GM23338 (cell line): ENCODE measurements around the gene IQCF2. TPM values are rescaled to one million over a fixed set of nuclear protein-coding genes. Genes with fewer than 3 reads are reported as not detected.
A peak's percentile ranks its signal among the peaks of the same experiment; 100 is the strongest.

ENCODE experiments used
- ATAC-seq: fragments of 200-7000 bp; cut with Tn5 transposase; 3 replicates; pipeline ENCODE4 v1.9.1; 2020
- DNase-seq: peaks from one replicate; pipeline ENCODE4 v3.0.0-alpha.2; 2015; ENCODE audit warnings: low spot score
- H2AFZ ChIP-seq: fragments of 200-600 bp; sonication (generic); 2 replicates; pipeline ENCODE4 v1.8.0; 2016; ENCODE audit warnings: antibody characterized with exemption, mild to moderate bottlenecking, moderate library complexity
- H3F3A ChIP-seq: fragments of 200-600 bp; sonication (generic); replicated peaks from 2 replicates; pipeline ENCODE4 v1.8.0; 2017; ENCODE audit warnings: antibody characterized with exemption, mixed run types, low read depth
- H3K27ac ChIP-seq: fragments of 200-600 bp; sonication (generic); 2 replicates; pipeline ENCODE4 v1.6.1; 2016; ENCODE audit warnings: low read depth
- H3K27me3 ChIP-seq: fragments of 200-600 bp; sonication (generic); 2 replicates; pipeline ENCODE4 v1.8.0; 2016; ENCODE audit warnings: mild to moderate bottlenecking, mixed run types, moderate library complexity; ENCODE audit not compliant: insufficient read depth
- H3K36me3 ChIP-seq: fragments of 200-600 bp; sonication (generic); 2 replicates; pipeline ENCODE4 v1.8.0; 2016; ENCODE audit warnings: mild to moderate bottlenecking; ENCODE audit not compliant: insufficient read depth
- H3K4me1 ChIP-seq: fragments of 200-600 bp; sonication (generic); 2 replicates; pipeline ENCODE4 v1.8.0; 2016; ENCODE audit warnings: mild to moderate bottlenecking, moderate library complexity; ENCODE audit not compliant: insufficient read depth
- H3K4me2 ChIP-seq: fragments of 200-600 bp; sonication (generic); 2 replicates; pipeline ENCODE4 v1.7.1; 2017; ENCODE audit warnings: mixed run types
- H3K4me3 ChIP-seq: fragments of 200-600 bp; sonication (generic); 2 replicates; pipeline ENCODE4 v1.6.1; 2016; ENCODE audit warnings: mixed run types
- H3K79me2 ChIP-seq: fragments of 200-600 bp; sonication (generic); replicated peaks from 2 replicates; pipeline ENCODE4 v1.8.0; 2017; ENCODE audit warnings: mild to moderate bottlenecking; ENCODE audit not compliant: insufficient read depth
- H3K9me2 ChIP-seq: fragments of 200-600 bp; sonication (generic); 2 replicates; pipeline ENCODE4 v1.8.0; 2017; ENCODE audit not compliant: insufficient read depth
- H4K20me1 ChIP-seq: fragments of 200-600 bp; sonication (generic); replicated peaks from 2 replicates; pipeline ENCODE4 v1.8.0; 2017; ENCODE audit warnings: mild to moderate bottlenecking; ENCODE audit not compliant: insufficient read depth
- H3K27ac Mint-ChIP-seq: 2 replicates; pipeline ENCODE4 v1.8.0; 2020; ENCODE audit warnings: inconsistent platforms, mild to moderate bottlenecking, moderate library complexity, mixed read lengths
- H3K27me3 Mint-ChIP-seq: 3 replicates; pipeline ENCODE4 v1.8.0; 2022; ENCODE audit warnings: low read depth, mild to moderate bottlenecking, moderate library complexity, mixed read lengths, inconsistent platforms; ENCODE audit not compliant: insufficient read depth, poor library complexity
- H3K36me3 Mint-ChIP-seq: 3 replicates; pipeline ENCODE4 v1.8.0; 2021; ENCODE audit warnings: low read depth, mild to moderate bottlenecking, inconsistent platforms, moderate library complexity, mixed read lengths
- H3K4me1 Mint-ChIP-seq: 3 replicates; pipeline ENCODE4 v1.8.0; 2020; ENCODE audit warnings: mild to moderate bottlenecking, inconsistent platforms, mixed read lengths
- H3K4me3 Mint-ChIP-seq: 3 replicates; pipeline ENCODE4 v1.8.0; 2021; ENCODE audit warnings: moderate library complexity, mild to moderate bottlenecking, inconsistent platforms, mixed read lengths
- H3K9me3 Mint-ChIP-seq: 3 replicates; pipeline ENCODE4 v1.8.0; 2020; ENCODE audit warnings: moderate library complexity, mild to moderate bottlenecking, inconsistent platforms, mixed read lengths
- CREB1 ChIP-seq: fragments of 250-450 bp; sonication (Bioruptor Pico); IDR thresholded peaks from 2 replicates; pipeline ENCODE4 v1.5.0; 2020; ENCODE audit warnings: low read depth, mild to moderate bottlenecking, moderate library complexity
- EZH2 ChIP-seq: fragments of 200-600 bp; sonication (generic); IDR thresholded peaks from one replicate; pipeline ENCODE4 v1.8.0; 2017; ENCODE audit warnings: antibody characterized with exemption, mild to moderate bottlenecking, low read depth; ENCODE audit not compliant: unreplicated experiment
- JUNB ChIP-seq: IDR thresholded peaks from one replicate; pipeline ENCODE4 v1.6.1; 2016; ENCODE audit warnings: antibody characterized with exemption; ENCODE audit not compliant: unreplicated experiment
- NANOG ChIP-seq: IDR thresholded peaks from 2 replicates; pipeline ENCODE4 v1.6.1; 2016; ENCODE audit warnings: antibody characterized with exemption, borderline replicate concordance
- STAT1 ChIP-seq: IDR thresholded peaks from one replicate; pipeline ENCODE4 v1.6.1; 2016; ENCODE audit warnings: antibody characterized with exemption; ENCODE audit not compliant: unreplicated experiment
- ZNF114 ChIP-seq: fragments of 250-450 bp; sonication (Bioruptor Pico); IDR thresholded peaks from 2 replicates; pipeline ENCODE4 v1.5.0; 2020; ENCODE audit warnings: mild to moderate bottlenecking, moderate library complexity
- polyA plus RNA-seq: library from polyadenylated mRNA; unstranded; fragments of >200 nt; fragmentation: Nextera tagmentation; extraction: Ambion mirVana; gene quantifications from 2 replicates; pipeline ENCODE4 v1.2.1, GENCODE V29; 2016
- total RNA-seq: library from RNA; depleted of rRNA; stranded (reverse); fragments of >200 nt; shearing (Covaris generic); gene quantifications from 2 replicates; pipeline ENCODE4 v1.2.3, GENCODE V29; 2014
- TF ChIP-seq, protein P1 (sequence below): IDR thresholded peaks from 2 replicates; pipeline ENCODE4 v1.6.1; 2016; ENCODE audit warnings: antibody characterized with exemption
- TF ChIP-seq, protein P2 (sequence below): fragments of 250-450 bp; sonication (Bioruptor Pico); IDR thresholded peaks from 2 replicates; pipeline ENCODE4 v1.5.0; 2020; ENCODE audit warnings: mild to moderate bottlenecking, moderate library complexity
- TF ChIP-seq, protein P3 (sequence below): IDR thresholded peaks from one replicate; pipeline ENCODE4 v1.6.1; 2018; ENCODE audit warnings: antibody characterized with exemption; ENCODE audit not compliant: unreplicated experiment
- TF ChIP-seq, protein P4 (sequence below), 2 experiments: fragments of 200-600 bp in 1 of 2; sonication (generic) in 1 of 2; conservative IDR thresholded peaks; 2 replicates each; pipeline versions ENCODE4 v1.5.1 to v1.6.1; 2016 to 2017; ENCODE audit warnings: antibody characterized with exemption in 2 of 2, low read depth in 2 of 2, mild to moderate bottlenecking in 2 of 2, moderate library complexity in 1 of 2

Gene IQCF2
- total and polyA plus RNA-seq, 2 experiments from 2014 or later: not detected

DNA sequence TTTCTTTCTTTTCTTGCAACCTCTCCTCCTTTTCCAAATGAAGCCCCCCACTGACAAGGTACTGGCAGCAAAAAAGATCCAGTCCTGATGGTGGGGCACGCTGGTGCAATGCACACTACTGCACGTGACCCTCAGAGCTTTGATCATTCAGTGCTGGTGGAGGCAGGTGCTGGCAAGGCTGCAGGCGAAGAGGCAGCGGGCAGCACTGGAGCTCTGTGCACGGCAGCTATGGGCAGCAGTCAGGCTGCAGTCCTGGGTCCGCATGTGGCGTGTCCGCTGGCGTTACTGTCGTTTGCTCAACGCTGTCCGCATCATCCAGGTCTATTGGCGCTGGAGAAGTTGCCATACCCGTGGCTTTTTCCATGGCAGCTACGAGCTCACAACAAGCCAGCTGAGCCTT lies 42.3 kb upstream of the IQCF2 start:
- TF ChIP-seq ZNF114 (CRISPR knock-in tag): no peak
- TF ChIP-seq NANOG: no peak
- TF ChIP-seq, protein P1, sequence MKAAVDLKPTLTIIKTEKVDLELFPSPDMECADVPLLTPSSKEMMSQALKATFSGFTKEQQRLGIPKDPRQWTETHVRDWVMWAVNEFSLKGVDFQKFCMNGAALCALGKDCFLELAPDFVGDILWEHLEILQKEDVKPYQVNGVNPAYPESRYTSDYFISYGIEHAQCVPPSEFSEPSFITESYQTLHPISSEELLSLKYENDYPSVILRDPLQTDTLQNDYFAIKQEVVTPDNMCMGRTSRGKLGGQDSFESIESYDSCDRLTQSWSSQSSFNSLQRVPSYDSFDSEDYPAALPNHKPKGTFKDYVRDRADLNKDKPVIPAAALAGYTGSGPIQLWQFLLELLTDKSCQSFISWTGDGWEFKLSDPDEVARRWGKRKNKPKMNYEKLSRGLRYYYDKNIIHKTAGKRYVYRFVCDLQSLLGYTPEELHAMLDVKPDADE: no peak
- no peak for TF ChIP-seq EZH2
- TF ChIP-seq, protein P2, sequence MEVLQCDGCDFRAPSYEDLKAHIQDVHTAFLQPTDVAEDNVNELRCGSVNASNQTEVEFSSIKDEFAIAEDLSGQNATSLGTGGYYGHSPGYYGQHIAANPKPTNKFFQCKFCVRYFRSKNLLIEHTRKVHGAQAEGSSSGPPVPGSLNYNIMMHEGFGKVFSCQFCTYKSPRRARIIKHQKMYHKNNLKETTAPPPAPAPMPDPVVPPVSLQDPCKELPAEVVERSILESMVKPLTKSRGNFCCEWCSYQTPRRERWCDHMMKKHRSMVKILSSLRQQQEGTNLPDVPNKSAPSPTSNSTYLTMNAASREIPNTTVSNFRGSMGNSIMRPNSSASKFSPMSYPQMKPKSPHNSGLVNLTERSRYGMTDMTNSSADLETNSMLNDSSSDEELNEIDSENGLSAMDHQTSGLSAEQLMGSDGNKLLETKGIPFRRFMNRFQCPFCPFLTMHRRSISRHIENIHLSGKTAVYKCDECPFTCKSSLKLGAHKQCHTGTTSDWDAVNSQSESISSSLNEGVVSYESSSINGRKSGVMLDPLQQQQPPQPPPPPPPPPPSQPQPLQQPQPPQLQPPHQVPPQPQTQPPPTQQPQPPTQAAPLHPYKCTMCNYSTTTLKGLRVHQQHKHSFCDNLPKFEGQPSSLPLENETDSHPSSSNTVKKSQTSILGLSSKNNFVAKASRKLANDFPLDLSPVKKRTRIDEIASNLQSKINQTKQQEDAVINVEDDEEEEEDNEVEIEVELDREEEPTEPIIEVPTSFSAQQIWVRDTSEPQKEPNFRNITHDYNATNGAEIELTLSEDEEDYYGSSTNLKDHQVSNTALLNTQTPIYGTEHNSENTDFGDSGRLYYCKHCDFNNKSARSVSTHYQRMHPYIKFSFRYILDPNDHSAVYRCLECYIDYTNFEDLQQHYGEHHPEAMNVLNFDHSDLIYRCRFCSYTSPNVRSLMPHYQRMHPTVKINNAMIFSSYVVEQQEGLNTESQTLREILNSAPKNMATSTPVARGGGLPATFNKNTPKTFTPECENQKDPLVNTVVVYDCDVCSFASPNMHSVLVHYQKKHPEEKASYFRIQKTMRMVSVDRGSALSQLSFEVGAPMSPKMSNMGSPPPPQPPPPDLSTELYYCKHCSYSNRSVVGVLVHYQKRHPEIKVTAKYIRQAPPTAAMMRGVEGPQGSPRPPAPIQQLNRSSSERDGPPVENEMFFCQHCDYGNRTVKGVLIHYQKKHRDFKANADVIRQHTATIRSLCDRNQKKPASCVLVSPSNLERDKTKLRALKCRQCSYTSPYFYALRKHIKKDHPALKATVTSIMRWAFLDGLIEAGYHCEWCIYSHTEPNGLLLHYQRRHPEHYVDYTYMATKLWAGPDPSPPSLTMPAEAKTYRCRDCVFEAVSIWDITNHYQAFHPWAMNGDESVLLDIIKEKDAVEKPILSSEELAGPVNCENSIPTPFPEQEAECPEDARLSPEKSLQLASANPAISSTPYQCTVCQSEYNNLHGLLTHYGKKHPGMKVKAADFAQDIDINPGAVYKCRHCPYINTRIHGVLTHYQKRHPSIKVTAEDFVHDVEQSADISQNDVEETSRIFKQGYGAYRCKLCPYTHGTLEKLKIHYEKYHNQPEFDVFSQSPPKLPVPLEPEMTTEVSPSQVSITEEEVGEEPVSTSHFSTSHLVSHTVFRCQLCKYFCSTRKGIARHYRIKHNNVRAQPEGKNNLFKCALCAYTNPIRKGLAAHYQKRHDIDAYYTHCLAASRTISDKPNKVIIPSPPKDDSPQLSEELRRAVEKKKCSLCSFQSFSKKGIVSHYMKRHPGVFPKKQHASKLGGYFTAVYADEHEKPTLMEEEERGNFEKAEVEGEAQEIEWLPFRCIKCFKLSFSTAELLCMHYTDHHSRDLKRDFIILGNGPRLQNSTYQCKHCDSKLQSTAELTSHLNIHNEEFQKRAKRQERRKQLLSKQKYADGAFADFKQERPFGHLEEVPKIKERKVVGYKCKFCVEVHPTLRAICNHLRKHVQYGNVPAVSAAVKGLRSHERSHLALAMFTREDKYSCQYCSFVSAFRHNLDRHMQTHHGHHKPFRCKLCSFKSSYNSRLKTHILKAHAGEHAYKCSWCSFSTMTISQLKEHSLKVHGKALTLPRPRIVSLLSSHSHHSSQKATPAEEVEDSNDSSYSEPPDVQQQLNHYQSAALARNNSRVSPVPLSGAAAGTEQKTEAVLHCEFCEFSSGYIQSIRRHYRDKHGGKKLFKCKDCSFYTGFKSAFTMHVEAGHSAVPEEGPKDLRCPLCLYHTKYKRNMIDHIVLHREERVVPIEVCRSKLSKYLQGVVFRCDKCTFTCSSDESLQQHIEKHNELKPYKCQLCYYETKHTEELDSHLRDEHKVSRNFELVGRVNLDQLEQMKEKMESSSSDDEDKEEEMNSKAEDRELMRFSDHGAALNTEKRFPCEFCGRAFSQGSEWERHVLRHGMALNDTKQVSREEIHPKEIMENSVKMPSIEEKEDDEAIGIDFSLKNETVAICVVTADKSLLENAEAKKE (CRISPR knock-in tag): no peak
- TF ChIP-seq, protein P3, sequence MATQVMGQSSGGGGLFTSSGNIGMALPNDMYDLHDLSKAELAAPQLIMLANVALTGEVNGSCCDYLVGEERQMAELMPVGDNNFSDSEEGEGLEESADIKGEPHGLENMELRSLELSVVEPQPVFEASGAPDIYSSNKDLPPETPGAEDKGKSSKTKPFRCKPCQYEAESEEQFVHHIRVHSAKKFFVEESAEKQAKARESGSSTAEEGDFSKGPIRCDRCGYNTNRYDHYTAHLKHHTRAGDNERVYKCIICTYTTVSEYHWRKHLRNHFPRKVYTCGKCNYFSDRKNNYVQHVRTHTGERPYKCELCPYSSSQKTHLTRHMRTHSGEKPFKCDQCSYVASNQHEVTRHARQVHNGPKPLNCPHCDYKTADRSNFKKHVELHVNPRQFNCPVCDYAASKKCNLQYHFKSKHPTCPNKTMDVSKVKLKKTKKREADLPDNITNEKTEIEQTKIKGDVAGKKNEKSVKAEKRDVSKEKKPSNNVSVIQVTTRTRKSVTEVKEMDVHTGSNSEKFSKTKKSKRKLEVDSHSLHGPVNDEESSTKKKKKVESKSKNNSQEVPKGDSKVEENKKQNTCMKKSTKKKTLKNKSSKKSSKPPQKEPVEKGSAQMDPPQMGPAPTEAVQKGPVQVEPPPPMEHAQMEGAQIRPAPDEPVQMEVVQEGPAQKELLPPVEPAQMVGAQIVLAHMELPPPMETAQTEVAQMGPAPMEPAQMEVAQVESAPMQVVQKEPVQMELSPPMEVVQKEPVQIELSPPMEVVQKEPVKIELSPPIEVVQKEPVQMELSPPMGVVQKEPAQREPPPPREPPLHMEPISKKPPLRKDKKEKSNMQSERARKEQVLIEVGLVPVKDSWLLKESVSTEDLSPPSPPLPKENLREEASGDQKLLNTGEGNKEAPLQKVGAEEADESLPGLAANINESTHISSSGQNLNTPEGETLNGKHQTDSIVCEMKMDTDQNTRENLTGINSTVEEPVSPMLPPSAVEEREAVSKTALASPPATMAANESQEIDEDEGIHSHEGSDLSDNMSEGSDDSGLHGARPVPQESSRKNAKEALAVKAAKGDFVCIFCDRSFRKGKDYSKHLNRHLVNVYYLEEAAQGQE: no peak
- TF ChIP-seq JUNB: no peak
- no peak for TF ChIP-seq STAT1
- TF ChIP-seq CREB1 (CRISPR knock-in tag): no peak
- TF ChIP-seq, protein P4, sequence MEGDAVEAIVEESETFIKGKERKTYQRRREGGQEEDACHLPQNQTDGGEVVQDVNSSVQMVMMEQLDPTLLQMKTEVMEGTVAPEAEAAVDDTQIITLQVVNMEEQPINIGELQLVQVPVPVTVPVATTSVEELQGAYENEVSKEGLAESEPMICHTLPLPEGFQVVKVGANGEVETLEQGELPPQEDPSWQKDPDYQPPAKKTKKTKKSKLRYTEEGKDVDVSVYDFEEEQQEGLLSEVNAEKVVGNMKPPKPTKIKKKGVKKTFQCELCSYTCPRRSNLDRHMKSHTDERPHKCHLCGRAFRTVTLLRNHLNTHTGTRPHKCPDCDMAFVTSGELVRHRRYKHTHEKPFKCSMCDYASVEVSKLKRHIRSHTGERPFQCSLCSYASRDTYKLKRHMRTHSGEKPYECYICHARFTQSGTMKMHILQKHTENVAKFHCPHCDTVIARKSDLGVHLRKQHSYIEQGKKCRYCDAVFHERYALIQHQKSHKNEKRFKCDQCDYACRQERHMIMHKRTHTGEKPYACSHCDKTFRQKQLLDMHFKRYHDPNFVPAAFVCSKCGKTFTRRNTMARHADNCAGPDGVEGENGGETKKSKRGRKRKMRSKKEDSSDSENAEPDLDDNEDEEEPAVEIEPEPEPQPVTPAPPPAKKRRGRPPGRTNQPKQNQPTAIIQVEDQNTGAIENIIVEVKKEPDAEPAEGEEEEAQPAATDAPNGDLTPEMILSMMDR (conservative IDR thresholded peaks at IDR 0.05; ENCODE audit: low read depth in 2 of 2): no peak
- Mint-ChIP-seq H3K4me3 (no peak overlapping the region), H3K27me3 (peaks cover 8% of the 10 kb centered on the region), H3K4me1 (0 out of 3 replicates have a peak, but pooled peaks cover 4% of the 10 kb centered on the region), H3K27ac (no peak overlapping the region), H3K36me3 (peaks cover 3% of the 10 kb centered on the region; the same call in 1 of the 3 replicates), H3K9me3 (peaks cover 5% of the 10 kb centered on the region; the same call in 2 of the 3 replicates)
- Histone ChIP-seq H3K4me2 (no peak overlapping the region), H4K20me1 (no peaks in the 10 kb centered on the region), H3K9me2 (no peaks in the 10 kb centered on the region; the same call in 1 of the 2 replicates), H3K4me3 (no peak overlapping the region), H3F3A (no peaks in the 10 kb centered on the region; the same call in 1 of the 2 replicates), H2AFZ (peak overlapping the region; percentile 100), H3K27me3 (no peaks in the 10 kb centered on the region), H3K4me1 (no peaks in the 10 kb centered on the region), H3K27ac (no peak overlapping the region), H3K36me3 (no peaks in the 10 kb centered on the region; the same call in 1 of the 2 replicates), H3K79me2 (no peaks in the 10 kb centered on the region)
- ATAC-seq (no peak), DNase-seq (no peak)
